GM15510 (cell line): ENCODE data around the gene PTPRK.

ENCODE experiments used
- POLR2A ChIP-seq: IDR thresholded peaks from 3 replicates; pipeline ENCODE4 v1.6.1; 2011; ENCODE audit warnings: borderline replicate concordance; ENCODE audit not compliant: insufficient read length; ENCODE audit errors: extremely low read depth

Gene PTPRK

GRCh38 chr6:128240024-128240428 lies 280.4 kb downstream of the PTPRK start:
- no peak for TF ChIP-seq POLR2A

DNA sequence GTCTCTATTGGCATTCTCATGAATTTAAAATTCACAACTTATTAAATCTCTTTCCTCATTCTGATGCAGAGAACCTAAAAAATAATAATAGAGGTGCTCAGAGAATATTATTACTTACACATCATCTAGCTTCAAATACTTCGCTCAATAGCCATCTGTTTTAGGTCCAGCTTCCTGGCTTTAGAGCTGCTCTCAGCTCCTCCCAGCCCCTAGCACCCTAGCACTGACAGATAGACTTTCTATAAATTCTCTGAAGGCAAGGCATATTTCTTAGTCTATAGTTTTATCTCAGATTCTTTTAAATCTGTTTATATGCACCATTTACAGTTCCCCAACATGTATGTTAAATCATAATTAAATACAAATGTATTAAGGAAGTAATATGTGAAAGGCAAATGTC lies 281.3 kb downstream of the PTPRK start:
- TF ChIP-seq POLR2A, result no peak

DNA sequence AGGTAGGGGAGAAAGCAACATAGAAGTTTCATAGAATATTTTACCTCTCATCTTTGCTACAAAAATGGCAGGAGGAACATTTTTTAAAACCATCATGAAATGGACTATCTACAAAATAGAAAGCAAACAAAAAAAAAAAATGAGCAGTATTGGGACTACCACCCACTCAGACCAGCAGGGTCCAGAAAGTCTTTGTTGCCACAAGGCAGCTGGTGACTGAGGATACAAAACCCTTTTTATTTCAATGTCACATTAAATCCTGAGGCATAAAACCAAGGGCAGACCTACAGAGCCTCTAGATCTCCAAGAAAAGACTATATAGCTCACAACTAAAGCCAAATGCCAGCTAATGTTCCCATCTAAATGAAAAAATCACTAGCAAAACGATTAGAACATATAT lies 282.2 kb downstream of the PTPRK start:
- no peak for TF ChIP-seq POLR2A

- no peak for TF ChIP-seq POLR2A
These were observed 284.8 kb downstream of the PTPRK start for GRCh38 chr6:128235556-128235955.

GRCh38 chr6:128233531-128233930 lies 286.9 kb downstream of the PTPRK start:
- TF ChIP-seq POLR2A, result no peak

- no peak for TF ChIP-seq POLR2A
These were observed 290.0 kb downstream of the PTPRK start for GRCh38 chr6:128230267-128230989.

DNA sequence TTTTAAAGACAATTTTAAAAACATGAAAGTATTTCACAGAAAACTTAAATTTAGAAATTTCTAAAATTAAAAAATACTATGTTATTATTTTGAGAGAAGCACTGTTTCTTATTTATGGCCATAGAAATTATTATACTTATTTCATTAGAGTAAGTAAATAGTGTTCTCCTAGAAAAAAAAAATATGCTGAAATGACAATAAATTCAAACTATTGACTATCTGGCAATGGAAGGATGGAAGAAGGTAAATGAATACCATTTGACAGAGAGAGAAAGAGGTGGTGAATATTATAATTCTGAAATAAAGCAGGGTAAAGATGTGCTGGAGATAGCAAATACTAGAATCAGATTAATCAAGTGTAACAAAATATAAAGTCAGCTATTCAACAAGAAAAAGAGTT lies 294.8 kb downstream of the PTPRK start:
- TF ChIP-seq POLR2A, result no peak

- TF ChIP-seq POLR2A, result no peak
These were observed 303.5 kb downstream of the PTPRK start for GRCh38 chr6:128216917-128217316.

GRCh38 chr6:128209771-128210170 lies 310.6 kb downstream of the PTPRK start:
- TF ChIP-seq POLR2A, result no peak

- no peak for TF ChIP-seq POLR2A
These were observed 311.4 kb downstream of the PTPRK start for GRCh38 chr6:128208851-128209580.

GRCh38 chr6:128208078-128208477 lies 312.3 kb downstream of the PTPRK start:
- no peak for TF ChIP-seq POLR2A

DNA sequence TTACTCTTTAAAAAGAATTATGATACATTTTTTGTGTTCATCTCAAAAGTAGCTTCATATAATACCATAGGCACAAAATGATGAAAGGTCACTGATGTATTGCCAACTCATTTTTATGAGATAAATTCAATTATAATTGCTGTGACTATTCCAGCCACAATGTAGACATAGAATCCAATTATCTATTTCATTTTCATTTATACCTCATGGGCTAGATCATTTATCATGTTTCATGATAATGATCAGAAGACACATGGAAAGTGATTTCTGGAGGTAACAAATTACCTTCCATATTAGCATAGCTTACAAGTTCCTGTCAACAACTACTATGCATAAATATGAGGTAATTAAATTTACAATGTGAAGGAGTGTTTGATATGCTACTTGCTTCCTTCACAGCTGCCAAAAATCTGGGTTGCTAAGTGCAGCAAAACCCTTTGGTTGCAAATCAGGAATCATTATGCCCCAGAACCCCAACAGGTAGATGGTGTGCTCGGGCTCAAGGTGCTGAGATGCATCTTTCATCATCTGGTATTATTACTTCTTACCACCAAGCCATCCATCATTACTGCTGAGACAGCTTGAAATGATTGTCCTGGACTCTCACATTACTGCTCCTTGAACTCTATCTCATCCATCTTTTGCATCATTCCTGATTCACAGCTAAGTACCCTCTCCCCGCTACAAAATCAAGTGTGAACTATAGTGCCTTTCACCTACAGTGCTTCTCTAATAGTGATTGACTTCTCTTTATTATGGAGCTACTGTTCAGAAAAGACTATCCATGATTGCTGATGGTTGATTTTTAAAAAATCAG lies 313.6 kb downstream of the PTPRK start:
- TF ChIP-seq POLR2A, result no peak

DNA sequence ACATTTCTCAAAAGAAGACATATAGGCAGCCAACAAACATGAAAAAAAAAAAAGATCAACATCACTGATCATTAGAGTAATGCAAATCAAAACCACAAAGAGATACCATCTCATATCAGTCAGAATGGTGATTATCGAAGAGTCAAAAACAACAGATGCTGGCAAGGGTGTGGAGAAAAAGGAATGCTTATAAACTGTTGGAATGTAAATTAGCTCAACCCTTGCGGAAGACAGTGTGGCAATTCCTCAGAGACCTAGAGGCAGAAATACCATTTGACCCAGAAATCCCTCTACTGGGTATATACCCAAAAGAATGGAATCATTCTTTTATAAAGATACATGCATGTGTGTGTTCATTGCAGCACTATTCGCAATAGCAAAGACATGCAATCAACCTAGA lies 315.8 kb downstream of the PTPRK start:
- TF ChIP-seq POLR2A, result no peak

DNA sequence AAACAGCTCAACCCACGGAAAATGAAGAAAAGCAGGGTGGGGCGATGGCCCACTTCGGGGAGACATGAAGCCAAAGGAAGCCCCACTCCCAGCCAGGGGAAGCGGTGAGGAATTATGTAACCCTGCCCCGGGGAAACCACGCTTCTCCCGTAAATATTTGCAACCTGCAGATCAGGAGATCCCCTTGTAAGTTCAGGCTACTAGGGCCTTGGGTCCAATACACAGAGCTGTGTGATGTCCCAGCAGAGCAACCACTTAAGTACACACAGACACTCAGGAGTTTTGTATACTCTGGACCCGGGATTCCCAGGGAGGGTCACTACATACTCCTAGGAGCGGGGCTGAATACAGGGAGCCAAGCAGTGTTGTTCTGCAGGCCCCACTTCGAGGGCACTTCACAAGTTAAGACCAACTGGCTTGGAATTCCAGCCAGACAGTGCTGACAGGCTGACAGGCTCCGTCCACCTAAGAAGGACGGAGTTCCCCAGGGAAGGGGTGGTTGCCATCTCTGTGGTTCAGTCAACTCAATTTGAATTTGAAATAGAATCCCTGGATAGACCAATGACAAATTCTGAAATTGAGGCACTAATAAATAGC lies 318.1 kb downstream of the PTPRK start:
- TF ChIP-seq POLR2A, result no peak

DNA sequence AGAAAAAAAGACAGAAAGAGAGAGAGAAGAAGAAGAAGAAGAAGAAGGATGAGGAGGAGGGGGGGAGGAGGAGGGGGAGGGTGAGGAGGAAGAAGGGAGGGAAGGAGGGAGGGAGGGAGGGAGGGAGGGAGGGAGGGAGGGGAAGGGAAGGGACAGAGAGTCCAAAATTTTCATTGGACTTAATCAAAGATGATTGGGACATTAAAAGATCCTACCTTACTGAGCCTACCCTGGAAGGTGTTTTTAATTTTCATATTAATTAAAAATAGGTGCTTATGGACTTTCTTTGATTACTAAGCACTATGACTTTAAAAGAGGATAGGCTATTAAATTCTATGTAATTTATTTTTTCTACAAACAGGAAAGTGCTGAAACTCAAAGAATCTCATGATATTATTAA lies 319.6 kb downstream of the PTPRK start:
- no peak for TF ChIP-seq POLR2A
